HepG2 (cell line): ENCODE data around the gene TRPC4AP. TPM values are rescaled to one million over a fixed set of nuclear protein-coding genes. Genes with fewer than 3 reads are reported as not detected.

Source experiments
- ATAC-seq: fragments of 200-7000 bp; cut with Tn5 transposase; 3 replicates; pipeline ENCODE4 v1.9.1; 2020; ENCODE audit warnings: mild to moderate bottlenecking, moderate library complexity
- BruUV-seq: library from RNA; stranded (reverse); fragments of 400-500 nt; replicated peaks from 2 replicates; lab custom pipeline; 2021; lab: Mats Ljungman, UMichigan
- CTCF ChIA-PET: fragments of 300-600 bp; formaldehyde crosslinking; extraction: SDS; loops from one replicate; lab custom pipeline; 2021; ENCODE audit warnings: low total read pairs, inconsistent platforms, low intra/inter-chr PET ratio; lab: Yijun Ruan, JAX
- POLR2A ChIA-PET: fragments of 350-600 bp; sonication (Branson Sonifier 250); formaldehyde crosslinking; loops from one replicate; lab custom pipeline; 2020; ENCODE audit warnings: antibody characterized with exemption, inconsistent platforms; lab: Yijun Ruan, JAX
- DNase-seq: peaks from one replicate; pipeline ENCODE4 v3.0.0-alpha.2; 2015; ENCODE audit warnings: low spot score
- FAIRE-seq: peaks from 3 replicates; lab custom pipeline; 2011; peaks lifted over from hg19 to GRCh38; lab: Jason Lieb, UNC
- H2AFZ ChIP-seq: one replicate; pipeline ENCODE4 v1.6.1; 2011; ENCODE audit warnings: low read length, inconsistent platforms
- H3K27ac ChIP-seq: fragments of 300-600 bp; 3 replicates; pipeline ENCODE4 v1.8.0; 2011; ENCODE audit warnings: mixed run types, mild to moderate bottlenecking, mixed read lengths, low read length, inconsistent platforms; ENCODE audit not compliant: insufficient read depth; ENCODE audit errors: extremely low read length
- H3K27me3 ChIP-seq, 2 experiments: fragments of 200-600 bp in 1 of 2; 2 replicates in 1 of 2; 3 replicates in 1 of 2; pipeline versions ENCODE4 v1.6.0 to v1.8.0; 2011; ENCODE audit warnings: low read length in 2 of 2, mild to moderate bottlenecking in 2 of 2, moderate library complexity in 2 of 2, inconsistent platforms in 1 of 2; ENCODE audit not compliant: insufficient read depth in 2 of 2, control insufficient read depth in 1 of 2
- H3K36me3 ChIP-seq, 2 experiments: fragments of 200-600 bp in 1 of 2; replicated peaks in 1 of 2; 2 replicates in 1 of 2; 3 replicates in 1 of 2; pipeline versions ENCODE4 v1.5.1 to v1.8.0; 2011; ENCODE audit warnings: low read length in 2 of 2, inconsistent platforms in 1 of 2; ENCODE audit not compliant: insufficient read depth in 2 of 2, control insufficient read depth in 1 of 2
- H3K4me1 ChIP-seq: 2 replicates; pipeline ENCODE4 v1.5.1; 2012; ENCODE audit warnings: low read length, inconsistent platforms; ENCODE audit not compliant: insufficient read depth
- H3K4me2 ChIP-seq: 2 replicates; pipeline ENCODE4 v1.6.0; 2011; ENCODE audit warnings: low read depth, low read length, inconsistent platforms
- H3K4me3 ChIP-seq, 3 experiments: fragments of 200-600 bp in 1 of 3; sonication (generic), shearing (Covaris generic) in 1 of 3; replicated peaks in 1 of 3; 2 replicates each; pipeline ENCODE4 v1.5.1; 2011 to 2016; ENCODE audit warnings: low read length in 3 of 3, inconsistent platforms in 2 of 3, low read depth in 2 of 3, mild to moderate bottlenecking in 2 of 3, control low read depth in 1 of 3, mixed read lengths in 1 of 3; ENCODE audit not compliant: insufficient read depth in 1 of 3
- H3K79me2 ChIP-seq: one replicate; pipeline ENCODE4 v1.6.1; 2011; ENCODE audit warnings: low read length, inconsistent platforms; ENCODE audit not compliant: insufficient read depth
- H3K9ac ChIP-seq: 2 replicates; pipeline ENCODE4 v1.6.0; 2011; ENCODE audit warnings: mild to moderate bottlenecking, low read depth, low read length, inconsistent platforms; ENCODE audit not compliant: insufficient read depth
- H3K9me3 ChIP-seq: 2 replicates; pipeline ENCODE4 v1.5.1; 2012; ENCODE audit warnings: mild to moderate bottlenecking, low read length
- H4K20me1 ChIP-seq: 2 replicates; pipeline ENCODE4 v1.6.0; 2011; ENCODE audit warnings: inconsistent platforms, mild to moderate bottlenecking, low read length, moderate library complexity; ENCODE audit not compliant: insufficient read depth
- CCAR2 ChIP-seq: fragments of 200-400 bp; formaldehyde crosslinking; optimal IDR thresholded peaks from 2 replicates; pipeline ENCODE3; 2018; ENCODE audit warnings: low read depth, mild to moderate bottlenecking, low read length, moderate library complexity
- MIXL1 ChIP-seq: IDR thresholded peaks from 2 replicates; pipeline ENCODE4 v1.6.1; 2016
- MLX ChIP-seq: IDR thresholded peaks from 2 replicates; pipeline ENCODE4 v1.6.1; 2016
- MTF2 ChIP-seq: sonication (generic); formaldehyde crosslinking; IDR thresholded peaks from 2 replicates; pipeline ENCODE4 v1.5.0; 2020; ENCODE audit warnings: missing genetic modification reagents, borderline replicate concordance
- PBX2 ChIP-seq: IDR thresholded peaks from 2 replicates; pipeline ENCODE4 v1.6.1; 2016; ENCODE audit warnings: control low read depth
- RBM22 ChIP-seq: fragments of 200-400 bp; formaldehyde crosslinking; optimal IDR thresholded peaks from 2 replicates; pipeline ENCODE3; 2017; ENCODE audit warnings: mild to moderate bottlenecking, low read length, moderate library complexity
- RFXANK ChIP-seq: IDR thresholded peaks from 2 replicates; pipeline ENCODE4 v1.6.1; 2016
- ZNF142 ChIP-seq: sonication (generic); formaldehyde crosslinking; IDR thresholded peaks from 2 replicates; pipeline ENCODE4 v1.4.0; 2020; ENCODE audit warnings: missing genetic modification reagents
- ZNF598 ChIP-seq: sonication (generic); formaldehyde crosslinking; IDR thresholded peaks from 2 replicates; pipeline ENCODE4 v1.5.1; 2020; ENCODE audit warnings: mild to moderate bottlenecking, missing genetic modification reagents, borderline replicate concordance
- in situ Hi-C: cut with HindIII; loops from 2 replicates; pipeline ENCODE4 v1.10.0; 2017; ENCODE audit warnings: low pct_unique_long_range_greater_than_20kb; ENCODE audit not compliant: extremely low pct_ligation_motif_present
- intact Hi-C: fragments of 100-400 bp; cut with micrococcal nuclease; formaldehyde crosslinking; loops from one replicate; pipeline ENCODE4 v1.10.0; 2022; ENCODE audit not compliant: unreplicated experiment
- polyA plus RNA-seq, 8 experiments: library from polyadenylated mRNA; depleted of rRNA in 3 of 8; stranded (reverse) in 7 of 8; unstranded in 1 of 8; fragments of >200 nt; fragmentation: Illumina TruSeq in 4 of 8; extraction: Trizol in 4 of 8; gene quantifications; 2 replicates each; pipeline versions ENCODE4 v1.2.1 to v1.2.3, GENCODE V29; 2011 to 2016; ENCODE audit warnings: low read depth in 4 of 8, missing spikeins in 1 of 8, mixed read lengths in 1 of 8; ENCODE audit not compliant: insufficient read depth in 1 of 8
- total RNA-seq, 5 experiments: library from RNA; depleted of rRNA; stranded (reverse); fragments of >200 nt; fragmentation: Illumina TruSeq; extraction: Trizol; gene quantifications; 2 replicates each; pipeline ENCODE4 v1.2.3, GENCODE V29; 2016; ENCODE audit warnings: low read depth in 1 of 5

Gene TRPC4AP
- total and polyA plus RNA-seq, 2 of the 13 experiments (the other 11 are each of a cell fraction or from before 2014, with no cell fraction given): 136 to 137 TPM

- TF ChIP-seq PBX2 (CRISPR knock-in tag) (no peak), CCAR2 (no peak)
These were observed 26.4 kb downstream of the TRPC4AP start (continued) for GRCh38 chr20:35066194-35066593.

GRCh38 chr20:35065181-35065580, 27.4 kb downstream of the TRPC4AP start:
- no peak for FAIRE-seq
- no peak overlapping the region for H2AFZ ChIP-seq

More at GRCh38 chr20:35065181-35065580, 27.4 kb downstream of the TRPC4AP start:
- BruUV-seq: no TSS peak
- no peak overlapping the region for H3K4me3 ChIP-seq
- no peak for TF ChIP-seq ZNF142 (CRISPR knock-in tag)
- peak; percentile 82 for TF ChIP-seq RBM22
- no peak for TF ChIP-seq RFXANK
- no peak for TF ChIP-seq MIXL1 (CRISPR knock-in tag)
- no peak for TF ChIP-seq MLX
- TF ChIP-seq MTF2 (CRISPR knock-in tag): no peak
- no peak for TF ChIP-seq ZNF598 (CRISPR knock-in tag)
- H3K4me2 ChIP-seq: no peak overlapping the region
- CTCF ChIA-PET: no interaction called here
- DNase-seq (no peak), ATAC-seq (no peak)
- H3K27me3 ChIP-seq: no peaks in the 10 kb centered on the region
- no peak overlapping the region for H3K27ac ChIP-seq
- H3K36me3 ChIP-seq: peaks cover 24 to 66% of the 10 kb centered on the region in 2 experiments
- no peaks in the 10 kb centered on the region for H3K9me3 ChIP-seq
- H3K4me1 ChIP-seq: 0 out of 2 replicates have a peak, but pooled peaks cover 10% of the 10 kb centered on the region
- H3K79me2 ChIP-seq: peaks cover 86% of the 10 kb centered on the region
- POLR2A ChIA-PET: interaction anchor here (1.1 kb wide), 1 partner anchor 27 kb away, joined by 4 read pairs; the partner anchor contains the start of gene TRPC4AP
- peaks cover 40% of the 10 kb centered on the region for H4K20me1 ChIP-seq
- in situ Hi-C loops: no loop called here
- intact Hi-C loops: no loop called here
- H3K9ac ChIP-seq: no peak overlapping the region
